WTC11 (cell line): ENCODE measurements around the gene IZUMO4.

Source experiments
- SP1 ChIP-seq: sonication (generic); formaldehyde crosslinking; conservative IDR thresholded peaks from 2 replicates; pipeline ENCODE4 v1.8.1; 2022; ENCODE audit warnings: missing genetic modification reagents
- ZNF138 ChIP-seq: sonication (generic); formaldehyde crosslinking; conservative IDR thresholded peaks from 2 replicates; pipeline ENCODE4 v1.8.1; 2022; ENCODE audit warnings: mild to moderate bottlenecking, moderate library complexity, missing genetic modification reagents
- TF ChIP-seq, protein P1 (sequence below): sonication (generic); formaldehyde crosslinking; IDR thresholded peaks from 2 replicates; pipeline ENCODE4 v1.8.1; 2023; ENCODE audit warnings: mild to moderate bottlenecking, missing genetic modification reagents, moderate library complexity
- TF ChIP-seq, protein P2 (sequence below): fragments of 200-600 bp; IDR thresholded peaks from 2 replicates; pipeline ENCODE4 v1.8.0; 2022; ENCODE audit warnings: antibody characterized with exemption
- TF ChIP-seq, protein P3 (sequence below): sonication (generic); formaldehyde crosslinking; IDR thresholded peaks from 2 replicates; pipeline ENCODE4 v1.8.0; 2022; ENCODE audit warnings: mild to moderate bottlenecking, missing genetic modification reagents
- TF ChIP-seq, protein P4 (sequence below): sonication (generic); formaldehyde crosslinking; IDR thresholded peaks from 2 replicates; pipeline ENCODE4 v1.8.0; 2022; ENCODE audit warnings: mild to moderate bottlenecking, missing genetic modification reagents
- TF ChIP-seq, protein P5 (sequence below): sonication (generic); formaldehyde crosslinking; IDR thresholded peaks from 2 replicates; pipeline ENCODE4 v1.8.1; 2022; ENCODE audit warnings: mild to moderate bottlenecking, missing genetic modification reagents, moderate library complexity, borderline replicate concordance

DNA sequence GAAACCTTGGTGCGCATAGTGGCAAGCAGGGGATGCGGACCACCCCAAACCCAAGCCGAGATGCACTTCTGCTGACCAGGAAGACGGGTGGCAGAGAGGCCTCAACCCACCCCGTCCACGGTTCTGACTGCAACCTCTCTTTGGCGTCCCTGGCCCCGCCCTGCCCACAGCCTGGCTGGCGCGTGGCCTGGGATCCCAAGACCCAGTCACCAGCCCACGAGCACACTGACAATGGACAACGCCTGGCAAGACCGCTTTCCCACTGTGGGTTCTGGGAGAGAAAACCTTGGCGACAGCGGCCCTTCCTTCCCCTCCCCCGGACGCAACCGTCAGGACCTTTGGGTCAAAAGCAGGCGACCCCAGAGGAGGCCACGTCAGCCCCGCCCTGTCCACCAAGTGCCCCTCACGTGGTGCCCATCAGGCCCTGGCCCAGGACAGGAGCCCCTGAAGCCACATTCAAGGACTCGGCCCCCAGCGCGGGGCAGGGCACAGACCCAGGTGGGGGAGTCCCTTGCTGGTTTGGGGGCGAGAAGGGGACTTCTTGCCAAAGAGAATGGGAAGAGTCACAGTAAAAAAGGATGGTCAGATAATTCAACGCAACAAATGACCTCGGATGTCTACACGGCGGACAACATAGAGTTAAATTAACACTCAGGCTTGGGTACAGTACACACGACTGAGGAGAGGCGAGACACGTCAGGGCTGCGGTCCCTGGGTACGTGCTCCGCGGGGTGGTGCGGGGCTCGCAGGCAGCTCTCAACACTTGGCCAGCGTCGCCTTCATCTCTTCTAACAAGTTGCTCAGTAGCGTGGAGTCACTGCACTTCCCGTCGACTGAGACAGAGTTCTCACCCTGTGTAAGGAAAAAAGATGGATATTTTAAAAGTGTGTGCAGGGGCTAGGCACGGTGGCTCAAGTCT, 5.0 kb downstream of the IZUMO4 start:
- TF ChIP-seq, protein P1, sequence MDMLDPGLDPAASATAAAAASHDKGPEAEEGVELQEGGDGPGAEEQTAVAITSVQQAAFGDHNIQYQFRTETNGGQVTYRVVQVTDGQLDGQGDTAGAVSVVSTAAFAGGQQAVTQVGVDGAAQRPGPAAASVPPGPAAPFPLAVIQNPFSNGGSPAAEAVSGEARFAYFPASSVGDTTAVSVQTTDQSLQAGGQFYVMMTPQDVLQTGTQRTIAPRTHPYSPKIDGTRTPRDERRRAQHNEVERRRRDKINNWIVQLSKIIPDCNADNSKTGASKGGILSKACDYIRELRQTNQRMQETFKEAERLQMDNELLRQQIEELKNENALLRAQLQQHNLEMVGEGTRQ = no peak
- TF ChIP-seq, protein P2, sequence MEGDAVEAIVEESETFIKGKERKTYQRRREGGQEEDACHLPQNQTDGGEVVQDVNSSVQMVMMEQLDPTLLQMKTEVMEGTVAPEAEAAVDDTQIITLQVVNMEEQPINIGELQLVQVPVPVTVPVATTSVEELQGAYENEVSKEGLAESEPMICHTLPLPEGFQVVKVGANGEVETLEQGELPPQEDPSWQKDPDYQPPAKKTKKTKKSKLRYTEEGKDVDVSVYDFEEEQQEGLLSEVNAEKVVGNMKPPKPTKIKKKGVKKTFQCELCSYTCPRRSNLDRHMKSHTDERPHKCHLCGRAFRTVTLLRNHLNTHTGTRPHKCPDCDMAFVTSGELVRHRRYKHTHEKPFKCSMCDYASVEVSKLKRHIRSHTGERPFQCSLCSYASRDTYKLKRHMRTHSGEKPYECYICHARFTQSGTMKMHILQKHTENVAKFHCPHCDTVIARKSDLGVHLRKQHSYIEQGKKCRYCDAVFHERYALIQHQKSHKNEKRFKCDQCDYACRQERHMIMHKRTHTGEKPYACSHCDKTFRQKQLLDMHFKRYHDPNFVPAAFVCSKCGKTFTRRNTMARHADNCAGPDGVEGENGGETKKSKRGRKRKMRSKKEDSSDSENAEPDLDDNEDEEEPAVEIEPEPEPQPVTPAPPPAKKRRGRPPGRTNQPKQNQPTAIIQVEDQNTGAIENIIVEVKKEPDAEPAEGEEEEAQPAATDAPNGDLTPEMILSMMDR = no peak
- TF ChIP-seq, protein P3, sequence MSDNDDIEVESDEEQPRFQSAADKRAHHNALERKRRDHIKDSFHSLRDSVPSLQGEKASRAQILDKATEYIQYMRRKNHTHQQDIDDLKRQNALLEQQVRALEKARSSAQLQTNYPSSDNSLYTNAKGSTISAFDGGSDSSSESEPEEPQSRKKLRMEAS = no peak
- no peak for TF ChIP-seq ZNF138
- TF ChIP-seq, protein P4, sequence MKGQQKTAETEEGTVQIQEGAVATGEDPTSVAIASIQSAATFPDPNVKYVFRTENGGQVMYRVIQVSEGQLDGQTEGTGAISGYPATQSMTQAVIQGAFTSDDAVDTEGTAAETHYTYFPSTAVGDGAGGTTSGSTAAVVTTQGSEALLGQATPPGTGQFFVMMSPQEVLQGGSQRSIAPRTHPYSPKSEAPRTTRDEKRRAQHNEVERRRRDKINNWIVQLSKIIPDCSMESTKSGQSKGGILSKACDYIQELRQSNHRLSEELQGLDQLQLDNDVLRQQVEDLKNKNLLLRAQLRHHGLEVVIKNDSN = no peak
- no peak for TF ChIP-seq SP1
- TF ChIP-seq, protein P5, sequence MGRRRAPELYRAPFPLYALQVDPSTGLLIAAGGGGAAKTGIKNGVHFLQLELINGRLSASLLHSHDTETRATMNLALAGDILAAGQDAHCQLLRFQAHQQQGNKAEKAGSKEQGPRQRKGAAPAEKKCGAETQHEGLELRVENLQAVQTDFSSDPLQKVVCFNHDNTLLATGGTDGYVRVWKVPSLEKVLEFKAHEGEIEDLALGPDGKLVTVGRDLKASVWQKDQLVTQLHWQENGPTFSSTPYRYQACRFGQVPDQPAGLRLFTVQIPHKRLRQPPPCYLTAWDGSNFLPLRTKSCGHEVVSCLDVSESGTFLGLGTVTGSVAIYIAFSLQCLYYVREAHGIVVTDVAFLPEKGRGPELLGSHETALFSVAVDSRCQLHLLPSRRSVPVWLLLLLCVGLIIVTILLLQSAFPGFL (CRISPR knock-in tag) = no peak
